GM20000 (cell line): ENCODE measurements around the gene RCOR1.
A peak's percentile ranks its signal among the peaks of the same experiment; 100 is the strongest.

ENCODE experiments used
- DNase-seq: peaks from one replicate; pipeline ENCODE4 v3.0.0; 2012; ENCODE audit warnings: low spot score
- CTCF ChIP-seq: IDR thresholded peaks from 2 replicates; pipeline ENCODE4 v1.5.1; 2012; ENCODE audit warnings: mild to moderate bottlenecking, control low read depth; ENCODE audit errors: extremely low read depth, missing control alignments

RCOR1 gene

GRCh38 chr14:102750376-102750775 lies 157.9 kb downstream of the RCOR1 start:
- DNase-seq = no peak
- TF ChIP-seq CTCF = no peak

GRCh38 chr14:102751088-102751487 lies 158.6 kb downstream of the RCOR1 start:
- no peak for TF ChIP-seq CTCF
- no peak for DNase-seq

- DNase-seq = no peak
- no peak for TF ChIP-seq CTCF
Observed at GRCh38 chr14:102752239-102752847, 159.9 kb downstream of the RCOR1 start.

GRCh38 chr14:102754370-102755262 lies 162.2 kb downstream of the RCOR1 start:
- DNase-seq = peak; percentile 82

GRCh38 chr14:102757646-102758045 lies 165.2 kb downstream of the RCOR1 start:
- no peak for DNase-seq
- no peak for TF ChIP-seq CTCF

More at GRCh38 chr14:102754370-102755262, 162.2 kb downstream of the RCOR1 start:
- TF ChIP-seq CTCF = no peak

GRCh38 chr14:102758087-102758486 lies 165.6 kb downstream of the RCOR1 start:
- TF ChIP-seq CTCF = no peak
- DNase-seq = no peak

- DNase-seq = no peak
- no peak for TF ChIP-seq CTCF
Observed at GRCh38 chr14:102759456-102760187, 167.2 kb downstream of the RCOR1 start.
